PC-3 (cell line): ENCODE measurements around the gene EMC9.

ENCODE experiments used
- EZH2 ChIP-seq: fragments of 300-600 bp; sonication (generic); IDR thresholded peaks from one replicate; pipeline ENCODE4 v1.6.1; 2017; ENCODE audit warnings: antibody characterized with exemption, mild to moderate bottlenecking, low read length; ENCODE audit not compliant: unreplicated experiment
- EZH2phosphoT487 ChIP-seq: fragments of 300-600 bp; sonication (generic); IDR thresholded peaks from 2 replicates; pipeline ENCODE4 v1.6.1; 2018; ENCODE audit warnings: mild to moderate bottlenecking, antibody characterized with exemption, low read length, borderline replicate concordance
- TF ChIP-seq, protein P1 (sequence below): fragments of 300-600 bp; sonication (generic); conservative IDR thresholded peaks from 2 replicates; pipeline ENCODE4 v1.5.1; 2017; ENCODE audit warnings: antibody characterized with exemption, low read depth, mild to moderate bottlenecking, low read length

DNA sequence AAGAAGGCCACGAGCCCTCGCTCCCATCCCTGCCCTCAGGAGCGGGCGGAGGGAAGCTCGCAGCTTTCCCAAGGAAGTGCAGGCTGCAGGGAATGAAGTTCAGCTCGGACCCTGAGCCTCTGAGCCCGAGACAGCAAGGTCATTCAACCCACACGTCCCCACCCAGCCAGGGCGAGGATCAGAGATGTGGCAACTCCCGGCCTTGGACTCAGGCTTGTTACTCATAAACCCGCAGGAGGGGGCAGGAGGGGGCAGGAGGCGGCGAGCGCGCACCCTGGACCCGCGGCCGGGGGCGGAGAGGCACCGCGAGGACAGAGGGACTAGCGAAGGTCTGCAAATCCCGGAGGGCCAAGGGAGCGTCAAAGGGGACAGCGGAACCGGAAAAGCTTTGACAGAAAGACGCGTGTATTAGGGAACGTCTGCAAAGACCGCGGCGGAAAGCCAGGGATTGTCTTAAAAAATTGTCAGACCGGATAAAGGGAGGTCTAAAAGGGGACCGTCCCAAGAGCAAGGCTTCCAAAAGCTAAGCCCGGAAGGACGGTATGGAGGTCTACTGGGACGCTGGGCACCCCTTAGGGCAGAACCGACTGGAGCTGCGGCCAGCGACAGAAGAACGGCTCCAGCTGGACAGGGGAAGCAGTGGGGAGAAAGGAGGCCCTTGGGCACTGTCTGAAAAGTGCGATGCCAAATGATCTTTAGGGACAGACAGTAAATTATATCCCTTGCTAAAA, 27.4 kb downstream of the EMC9 start:
- TF ChIP-seq, protein P1, sequence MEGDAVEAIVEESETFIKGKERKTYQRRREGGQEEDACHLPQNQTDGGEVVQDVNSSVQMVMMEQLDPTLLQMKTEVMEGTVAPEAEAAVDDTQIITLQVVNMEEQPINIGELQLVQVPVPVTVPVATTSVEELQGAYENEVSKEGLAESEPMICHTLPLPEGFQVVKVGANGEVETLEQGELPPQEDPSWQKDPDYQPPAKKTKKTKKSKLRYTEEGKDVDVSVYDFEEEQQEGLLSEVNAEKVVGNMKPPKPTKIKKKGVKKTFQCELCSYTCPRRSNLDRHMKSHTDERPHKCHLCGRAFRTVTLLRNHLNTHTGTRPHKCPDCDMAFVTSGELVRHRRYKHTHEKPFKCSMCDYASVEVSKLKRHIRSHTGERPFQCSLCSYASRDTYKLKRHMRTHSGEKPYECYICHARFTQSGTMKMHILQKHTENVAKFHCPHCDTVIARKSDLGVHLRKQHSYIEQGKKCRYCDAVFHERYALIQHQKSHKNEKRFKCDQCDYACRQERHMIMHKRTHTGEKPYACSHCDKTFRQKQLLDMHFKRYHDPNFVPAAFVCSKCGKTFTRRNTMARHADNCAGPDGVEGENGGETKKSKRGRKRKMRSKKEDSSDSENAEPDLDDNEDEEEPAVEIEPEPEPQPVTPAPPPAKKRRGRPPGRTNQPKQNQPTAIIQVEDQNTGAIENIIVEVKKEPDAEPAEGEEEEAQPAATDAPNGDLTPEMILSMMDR = no peak
- no peak for TF ChIP-seq EZH2phosphoT487
- no peak for TF ChIP-seq EZH2
